ENCODE data around the gene C1QL2. TPM values are rescaled to one million over a fixed set of nuclear protein-coding genes. Genes with fewer than 3 reads are reported as not detected.

Gene C1QL2
- total RNA-seq, 1 donor from 2014 or later: not detected

GRCh38 chr2:119179202-119179601, 20.7 kb upstream of the C1QL2 start:
- Histone ChIP-seq H3K27me3 (ENCODE audit: low read depth) (no peaks in the 10 kb centered on the region), H3K4me3 (no peak overlapping the region), H3K9me3 (replicated peaks) (no peaks in the 10 kb centered on the region), H3K27ac (replicated peaks) (no peak overlapping the region), H3K4me1 (peaks cover 6% of the 10 kb centered on the region), H3K36me3 (no peaks in the 10 kb centered on the region)
- intact Hi-C loops (cut with micrococcal nuclease): no loop called here
- TF ChIP-seq, protein P1, sequence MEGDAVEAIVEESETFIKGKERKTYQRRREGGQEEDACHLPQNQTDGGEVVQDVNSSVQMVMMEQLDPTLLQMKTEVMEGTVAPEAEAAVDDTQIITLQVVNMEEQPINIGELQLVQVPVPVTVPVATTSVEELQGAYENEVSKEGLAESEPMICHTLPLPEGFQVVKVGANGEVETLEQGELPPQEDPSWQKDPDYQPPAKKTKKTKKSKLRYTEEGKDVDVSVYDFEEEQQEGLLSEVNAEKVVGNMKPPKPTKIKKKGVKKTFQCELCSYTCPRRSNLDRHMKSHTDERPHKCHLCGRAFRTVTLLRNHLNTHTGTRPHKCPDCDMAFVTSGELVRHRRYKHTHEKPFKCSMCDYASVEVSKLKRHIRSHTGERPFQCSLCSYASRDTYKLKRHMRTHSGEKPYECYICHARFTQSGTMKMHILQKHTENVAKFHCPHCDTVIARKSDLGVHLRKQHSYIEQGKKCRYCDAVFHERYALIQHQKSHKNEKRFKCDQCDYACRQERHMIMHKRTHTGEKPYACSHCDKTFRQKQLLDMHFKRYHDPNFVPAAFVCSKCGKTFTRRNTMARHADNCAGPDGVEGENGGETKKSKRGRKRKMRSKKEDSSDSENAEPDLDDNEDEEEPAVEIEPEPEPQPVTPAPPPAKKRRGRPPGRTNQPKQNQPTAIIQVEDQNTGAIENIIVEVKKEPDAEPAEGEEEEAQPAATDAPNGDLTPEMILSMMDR (IDR thresholded peaks at IDR 0.05; ENCODE audit: borderline replicate concordance): no peak
- no peak for DNase-seq

DNA sequence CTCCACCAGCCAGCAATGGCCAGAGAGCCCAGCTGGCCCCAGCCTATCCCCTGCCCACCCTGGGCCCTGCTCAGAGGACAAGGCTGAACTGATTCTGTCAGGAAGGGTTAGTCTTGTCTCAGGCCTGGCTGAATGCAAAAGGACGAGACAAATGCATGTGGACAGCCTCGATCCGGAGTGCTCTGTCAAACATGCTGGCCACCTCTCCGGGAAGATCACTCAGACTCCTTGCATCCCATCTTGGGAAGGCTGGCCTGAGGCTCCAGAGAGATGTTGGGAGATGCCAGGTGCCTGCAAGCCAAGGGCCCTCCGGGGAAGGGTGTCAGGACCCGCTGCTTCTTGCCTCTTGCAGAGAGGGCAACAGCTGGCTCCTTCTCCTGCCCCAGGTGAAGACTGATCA, 20.2 kb upstream of the C1QL2 start:
- Histone ChIP-seq H3K36me3 (no peaks in the 10 kb centered on the region), H3K4me1 (peaks cover 6% of the 10 kb centered on the region), H3K27ac (replicated peaks) (no peak overlapping the region), H3K4me3 (no peak overlapping the region), H3K27me3 (ENCODE audit: low read depth) (no peaks in the 10 kb centered on the region), H3K9me3 (replicated peaks) (no peaks in the 10 kb centered on the region)
- TF ChIP-seq, protein P1 (IDR thresholded peaks at IDR 0.05; ENCODE audit: borderline replicate concordance): no peak
- intact Hi-C loops (cut with micrococcal nuclease): no loop called here
- no peak for DNase-seq

- no peak overlapping the region for H3K4me3 ChIP-seq
- TF ChIP-seq, protein P1 (IDR thresholded peaks at IDR 0.05; ENCODE audit: borderline replicate concordance): no peak
- H3K27ac ChIP-seq (replicated peaks): no peak overlapping the region
- H3K9me3 ChIP-seq (replicated peaks): no peaks in the 10 kb centered on the region
- H3K4me1 ChIP-seq: peaks cover 6% of the 10 kb centered on the region
- no peaks in the 10 kb centered on the region for H3K36me3 ChIP-seq
- no peak for DNase-seq
- H3K27me3 ChIP-seq (ENCODE audit: low read depth): no peaks in the 10 kb centered on the region
- intact Hi-C loops (cut with micrococcal nuclease): no loop called here
These were observed 19.3 kb upstream of the C1QL2 start for GRCh38 chr2:119177838-119178190.

DNA sequence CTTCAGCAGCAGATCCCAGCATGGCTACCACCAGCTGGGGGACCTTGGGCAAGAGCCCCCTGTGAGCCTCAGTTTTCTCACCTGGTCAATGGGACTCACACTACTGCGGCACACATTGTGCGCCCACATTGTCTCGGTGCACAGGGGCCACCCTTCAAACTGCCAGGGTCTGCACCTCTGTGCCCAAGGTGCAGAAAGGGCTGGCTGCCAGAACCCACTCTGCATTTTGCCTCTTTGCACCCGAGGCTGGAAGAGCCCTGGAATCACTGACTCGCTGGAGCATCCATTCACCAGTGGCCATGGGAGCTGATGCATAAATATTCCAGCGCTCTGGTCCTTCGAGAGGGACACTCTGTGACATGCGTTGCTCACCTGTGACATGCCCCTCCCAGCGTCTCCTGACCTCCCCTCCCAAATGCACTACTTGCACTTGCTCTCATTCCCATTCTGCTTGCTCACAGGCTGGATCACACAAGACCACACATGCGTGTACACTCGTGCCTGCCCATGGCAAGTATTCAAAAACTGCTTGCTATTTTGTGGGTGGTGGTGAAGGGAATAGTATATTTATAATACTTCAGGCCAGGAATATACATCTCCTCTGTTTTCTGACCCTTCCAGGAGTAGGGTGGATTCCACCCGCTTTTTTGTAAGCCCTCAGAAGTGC, 18.8 kb upstream of the C1QL2 start:
- no peaks in the 10 kb centered on the region for H3K27me3 ChIP-seq (ENCODE audit: low read depth)
- TF ChIP-seq, protein P1 (IDR thresholded peaks at IDR 0.05; ENCODE audit: borderline replicate concordance): no peak
- no peaks in the 10 kb centered on the region for H3K9me3 ChIP-seq (replicated peaks)
- intact Hi-C loops (cut with micrococcal nuclease): no loop called here
- H3K4me3 ChIP-seq: no peak overlapping the region
- no peak overlapping the region for H3K27ac ChIP-seq (replicated peaks)
- no peak for DNase-seq
- H3K36me3 ChIP-seq: no peaks in the 10 kb centered on the region
- peaks cover 6% of the 10 kb centered on the region for H3K4me1 ChIP-seq

DNA sequence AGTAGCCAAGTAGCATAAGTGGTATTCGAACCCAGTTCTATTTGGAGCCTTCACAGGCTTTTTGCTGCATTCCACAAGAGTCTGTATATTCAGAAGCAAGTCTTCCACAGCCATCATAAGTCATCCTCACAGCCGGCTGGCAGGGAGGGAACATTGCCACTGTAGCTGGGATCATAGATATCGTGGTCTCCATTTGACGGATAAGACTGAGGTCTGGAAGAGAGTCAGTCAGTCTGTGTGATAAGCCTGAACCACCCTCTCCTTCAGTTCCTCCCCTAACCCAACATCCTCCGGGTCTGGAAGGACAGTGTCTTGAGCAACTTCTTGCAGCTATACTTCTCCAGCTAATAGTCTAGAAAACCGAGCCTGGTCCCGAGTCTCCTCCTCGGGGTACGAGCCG, 17.0 kb upstream of the C1QL2 start:
- Histone ChIP-seq H3K9me3 (replicated peaks) (no peaks in the 10 kb centered on the region), H3K36me3 (no peaks in the 10 kb centered on the region), H3K27ac (replicated peaks) (no peak overlapping the region), H3K27me3 (ENCODE audit: low read depth) (peaks cover 3% of the 10 kb centered on the region), H3K4me3 (no peak overlapping the region), H3K4me1 (peaks cover 6% of the 10 kb centered on the region)
- intact Hi-C loops (cut with micrococcal nuclease): no loop called here
- DNase-seq: no peak
- TF ChIP-seq, protein P1 (IDR thresholded peaks at IDR 0.05; ENCODE audit: borderline replicate concordance): no peak

Data from left ventricle myocardium inferior (tissue), 1 donor.